Keratinocyte (primary cell): ENCODE results near the gene KLHL35.

ENCODE experiments used
- EZH2 ChIP-seq: IDR thresholded peaks from one replicate; pipeline ENCODE4 v1.6.1; 2012; ENCODE audit warnings: inconsistent platforms, mild to moderate bottlenecking, low read length, moderate library complexity
- TF ChIP-seq, protein P1 (sequence below), 3 experiments: IDR thresholded peaks in 1 of 3; conservative IDR thresholded peaks in 1 of 3; optimal IDR thresholded peaks in 1 of 3; 2 replicates in 2 of 3; 3 replicates in 1 of 3; pipeline versions ENCODE3 to v1.5.1; 2011; ENCODE audit warnings: low read length in 3 of 3, mild to moderate bottlenecking in 3 of 3, moderate library complexity in 2 of 3, control low read depth in 1 of 3, inconsistent platforms in 1 of 3; ENCODE audit not compliant: insufficient read depth in 2 of 3; ENCODE audit errors: extremely low read depth in 1 of 3

DNA sequence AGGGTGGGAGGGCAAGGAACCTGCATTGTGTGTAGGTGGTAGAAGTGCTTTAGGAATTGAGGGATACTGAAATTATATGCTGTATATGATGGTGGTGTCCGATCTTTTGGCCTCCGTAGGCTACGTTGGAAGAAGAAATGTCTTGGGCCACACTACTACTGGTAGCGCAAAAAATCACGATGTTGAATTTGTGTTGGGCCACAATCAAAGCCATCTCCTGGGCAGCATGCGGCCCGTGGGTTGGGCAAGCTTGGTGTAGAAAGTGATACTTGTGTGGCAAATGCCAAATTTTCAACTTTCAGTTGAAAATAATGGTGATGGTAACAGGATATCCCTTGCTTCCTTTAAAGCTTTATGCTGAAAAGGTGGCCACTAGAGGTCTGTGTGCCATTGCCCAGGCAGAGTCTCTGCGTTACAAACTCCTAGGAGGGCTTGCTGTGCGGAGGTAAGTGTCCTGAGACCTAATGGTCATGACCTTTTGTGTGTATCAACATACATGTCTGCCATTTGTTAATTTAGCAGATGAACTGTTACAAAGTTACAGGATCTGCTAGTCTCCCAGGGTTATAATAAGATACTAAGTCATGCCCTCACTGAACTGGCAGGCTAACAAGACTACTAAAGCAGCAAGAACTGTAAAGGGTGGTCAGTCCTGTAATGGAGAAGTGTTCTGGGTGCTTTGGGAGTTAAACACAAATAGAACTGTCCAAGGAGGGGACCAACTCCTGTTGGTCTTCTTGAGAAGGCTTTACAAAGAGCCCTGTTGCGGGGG lies 30.8 kb downstream of the KLHL35 start:
- TF ChIP-seq, protein P1, sequence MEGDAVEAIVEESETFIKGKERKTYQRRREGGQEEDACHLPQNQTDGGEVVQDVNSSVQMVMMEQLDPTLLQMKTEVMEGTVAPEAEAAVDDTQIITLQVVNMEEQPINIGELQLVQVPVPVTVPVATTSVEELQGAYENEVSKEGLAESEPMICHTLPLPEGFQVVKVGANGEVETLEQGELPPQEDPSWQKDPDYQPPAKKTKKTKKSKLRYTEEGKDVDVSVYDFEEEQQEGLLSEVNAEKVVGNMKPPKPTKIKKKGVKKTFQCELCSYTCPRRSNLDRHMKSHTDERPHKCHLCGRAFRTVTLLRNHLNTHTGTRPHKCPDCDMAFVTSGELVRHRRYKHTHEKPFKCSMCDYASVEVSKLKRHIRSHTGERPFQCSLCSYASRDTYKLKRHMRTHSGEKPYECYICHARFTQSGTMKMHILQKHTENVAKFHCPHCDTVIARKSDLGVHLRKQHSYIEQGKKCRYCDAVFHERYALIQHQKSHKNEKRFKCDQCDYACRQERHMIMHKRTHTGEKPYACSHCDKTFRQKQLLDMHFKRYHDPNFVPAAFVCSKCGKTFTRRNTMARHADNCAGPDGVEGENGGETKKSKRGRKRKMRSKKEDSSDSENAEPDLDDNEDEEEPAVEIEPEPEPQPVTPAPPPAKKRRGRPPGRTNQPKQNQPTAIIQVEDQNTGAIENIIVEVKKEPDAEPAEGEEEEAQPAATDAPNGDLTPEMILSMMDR (optimal IDR thresholded peaks at IDR 0.05 in 1 of 3, IDR thresholded peaks at IDR 0.05 in 1 of 3, conservative IDR thresholded peaks at IDR 0.05 in 1 of 3; ENCODE audit: extremely low read depth in 1 of 3, insufficient read depth in 2 of 3, low read length in 3 of 3) = no peak
- TF ChIP-seq EZH2 = no peak
